GM12873 (cell line): Measurements from ENCODE around the gene ATP1B3.
A peak's percentile ranks its signal among the peaks of the same experiment; 100 is the strongest.

Experiments
- TF ChIP-seq, protein P1 (sequence below): IDR thresholded peaks from 2 replicates; pipeline ENCODE4 v1.5.1; 2012; ENCODE audit warnings: low read depth, mild to moderate bottlenecking, moderate library complexity, low read length, control low read depth; ENCODE audit not compliant: insufficient read depth; ENCODE audit errors: missing control alignments

The ATP1B3 gene

DNA sequence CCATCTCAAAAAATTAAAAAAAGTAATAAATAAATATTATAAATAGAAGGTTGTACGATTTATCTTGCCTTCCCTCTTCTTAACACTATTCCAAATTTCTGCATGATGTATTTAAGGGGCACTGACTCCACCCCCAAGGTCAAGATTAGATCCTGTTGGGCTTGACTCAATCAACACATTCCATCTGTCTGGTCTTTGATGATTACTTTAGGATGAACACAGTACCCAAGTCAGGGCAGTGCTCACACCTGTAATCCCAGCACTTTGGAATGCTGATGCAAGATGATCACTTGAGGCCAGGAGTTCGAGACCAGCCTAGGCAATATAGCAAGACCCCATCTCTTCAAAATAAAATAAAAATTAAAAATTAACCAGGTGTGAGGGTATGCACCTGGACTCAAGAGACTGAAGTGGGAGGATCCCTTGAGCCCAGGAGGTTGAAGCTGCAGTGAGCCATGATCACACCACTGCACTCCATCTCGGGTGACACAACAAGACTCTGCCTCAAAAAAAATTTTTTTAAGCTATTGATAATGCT lies 14.1 kb upstream of the ATP1B3 start:
- TF ChIP-seq, protein P1, sequence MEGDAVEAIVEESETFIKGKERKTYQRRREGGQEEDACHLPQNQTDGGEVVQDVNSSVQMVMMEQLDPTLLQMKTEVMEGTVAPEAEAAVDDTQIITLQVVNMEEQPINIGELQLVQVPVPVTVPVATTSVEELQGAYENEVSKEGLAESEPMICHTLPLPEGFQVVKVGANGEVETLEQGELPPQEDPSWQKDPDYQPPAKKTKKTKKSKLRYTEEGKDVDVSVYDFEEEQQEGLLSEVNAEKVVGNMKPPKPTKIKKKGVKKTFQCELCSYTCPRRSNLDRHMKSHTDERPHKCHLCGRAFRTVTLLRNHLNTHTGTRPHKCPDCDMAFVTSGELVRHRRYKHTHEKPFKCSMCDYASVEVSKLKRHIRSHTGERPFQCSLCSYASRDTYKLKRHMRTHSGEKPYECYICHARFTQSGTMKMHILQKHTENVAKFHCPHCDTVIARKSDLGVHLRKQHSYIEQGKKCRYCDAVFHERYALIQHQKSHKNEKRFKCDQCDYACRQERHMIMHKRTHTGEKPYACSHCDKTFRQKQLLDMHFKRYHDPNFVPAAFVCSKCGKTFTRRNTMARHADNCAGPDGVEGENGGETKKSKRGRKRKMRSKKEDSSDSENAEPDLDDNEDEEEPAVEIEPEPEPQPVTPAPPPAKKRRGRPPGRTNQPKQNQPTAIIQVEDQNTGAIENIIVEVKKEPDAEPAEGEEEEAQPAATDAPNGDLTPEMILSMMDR: no peak

DNA sequence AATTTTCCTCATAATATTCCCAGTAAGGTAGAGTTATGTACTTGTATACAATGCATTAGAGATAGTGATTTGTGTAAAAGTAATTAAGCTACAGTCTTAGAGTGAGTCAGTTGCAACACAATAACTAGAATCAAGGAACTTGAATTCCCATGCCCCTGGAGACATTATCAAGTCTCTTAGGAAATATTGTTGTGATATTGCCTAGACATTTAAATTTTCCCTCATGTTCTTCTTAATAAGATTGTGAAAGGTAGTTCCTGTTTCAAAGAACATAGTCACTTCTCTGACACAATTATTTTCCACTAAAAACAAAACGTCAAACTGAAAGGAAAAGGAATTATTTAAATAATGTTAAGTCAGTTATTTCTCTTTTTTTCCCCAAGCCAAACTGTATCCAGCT lies 13.0 kb upstream of the ATP1B3 start:
- TF ChIP-seq, protein P1: no peak

DNA sequence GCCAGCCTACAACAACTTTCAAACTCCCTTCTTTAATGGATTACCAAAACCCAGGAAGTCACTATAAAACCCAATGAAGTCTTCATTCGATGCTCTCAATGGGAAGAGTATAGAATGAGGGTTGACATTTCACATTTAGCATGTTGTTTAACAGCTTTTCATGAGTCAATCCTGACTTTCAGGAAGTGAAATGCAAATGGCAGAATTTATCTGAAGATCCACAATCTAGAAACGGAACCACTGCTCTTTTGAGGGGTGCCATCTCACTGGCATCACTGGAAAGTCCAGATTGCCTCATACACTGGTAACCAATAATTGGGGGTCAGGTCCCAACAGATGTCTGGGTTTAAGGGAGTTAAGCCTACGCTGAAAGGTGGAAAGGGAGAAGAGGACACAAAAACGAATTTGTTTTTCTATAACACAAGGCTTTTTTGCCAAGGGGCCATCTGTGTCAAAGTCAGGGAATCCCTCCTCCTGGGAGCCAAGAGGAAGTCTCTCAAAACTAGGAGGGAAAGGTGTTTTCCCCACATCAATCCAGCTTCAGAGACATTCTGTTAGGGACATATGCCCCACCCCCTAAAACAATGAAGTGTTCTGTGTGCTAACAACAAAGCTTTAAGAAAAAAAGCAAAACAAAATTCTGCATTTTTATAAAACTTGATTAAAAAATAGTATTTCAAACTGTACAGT lies 12.0 kb upstream of the ATP1B3 start:
- TF ChIP-seq, protein P1: no peak

DNA sequence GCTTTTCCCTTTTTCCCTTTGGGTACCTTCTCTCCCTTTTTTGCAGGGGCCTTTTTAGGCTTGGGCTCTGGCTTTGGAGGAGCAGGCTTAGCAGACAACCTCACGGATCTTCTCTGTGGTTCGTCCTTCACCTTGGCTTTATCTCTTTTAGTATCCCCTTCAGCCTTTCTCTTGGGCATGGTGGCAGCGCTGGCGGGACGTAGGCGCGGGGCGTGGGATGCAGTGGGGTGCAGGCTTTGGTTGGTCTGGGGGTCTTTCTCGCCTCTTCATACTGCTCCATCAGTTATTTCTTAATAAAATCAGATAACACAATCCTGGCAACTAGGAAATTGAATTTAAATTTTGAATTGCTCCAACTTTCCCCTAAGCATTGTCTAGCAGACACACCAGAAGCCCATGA lies 11.3 kb upstream of the ATP1B3 start:
- TF ChIP-seq, protein P1: no peak

DNA sequence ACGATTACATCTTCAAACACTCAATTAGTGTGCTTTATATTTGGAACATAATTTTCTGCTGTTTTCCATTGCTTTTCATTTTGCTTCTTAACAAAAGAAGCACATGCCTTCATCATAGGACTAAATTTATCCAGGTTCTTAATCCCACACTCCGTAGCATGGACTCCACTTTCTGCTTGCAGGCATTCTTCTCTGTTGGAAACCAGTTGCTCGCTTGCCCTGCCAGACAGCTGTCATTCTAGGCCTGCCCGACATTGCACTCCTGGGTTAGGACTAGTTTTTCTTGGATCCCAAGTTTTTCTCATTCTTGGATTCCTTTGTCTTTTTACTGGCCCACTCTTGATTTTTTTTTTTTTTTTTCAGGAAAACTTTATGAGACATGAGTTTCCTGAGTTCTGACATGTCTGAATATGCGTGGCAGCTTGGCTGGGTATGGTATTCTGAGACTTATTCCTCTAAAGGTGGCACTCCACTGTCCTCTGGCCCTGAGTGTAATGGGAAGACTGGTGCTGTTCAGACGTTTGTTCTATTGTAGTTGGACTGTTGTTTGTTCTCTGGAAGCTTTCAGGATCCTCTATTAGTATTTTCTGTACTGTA lies 6.3 kb upstream of the ATP1B3 start:
- TF ChIP-seq, protein P1: no peak

DNA sequence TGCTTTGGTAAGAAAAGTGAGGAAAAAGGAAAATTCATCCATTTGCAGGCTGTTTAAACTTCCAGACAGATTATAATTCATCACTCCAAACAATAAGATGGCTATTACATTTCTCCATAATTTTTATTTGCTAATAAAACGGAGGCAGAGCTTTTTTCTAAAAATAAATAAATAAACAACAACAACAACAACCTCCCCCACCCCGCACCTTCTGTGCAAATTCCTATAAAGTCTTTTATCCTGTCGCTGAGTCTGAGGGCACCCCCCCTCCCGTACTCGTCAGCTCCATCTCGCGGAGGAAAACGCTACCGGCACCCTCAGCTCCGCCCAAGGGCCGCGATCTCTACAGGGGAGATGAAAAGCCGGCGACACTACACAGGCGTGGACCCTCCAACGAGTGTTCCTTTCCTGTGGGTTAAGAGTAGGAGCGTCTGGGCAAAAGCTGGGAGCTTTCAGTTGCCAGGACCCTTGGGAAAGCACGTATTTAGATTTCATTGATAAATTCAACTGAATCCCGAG lies 1.0 kb upstream of the ATP1B3 start:
- TF ChIP-seq, protein P1: peak; percentile 76

DNA sequence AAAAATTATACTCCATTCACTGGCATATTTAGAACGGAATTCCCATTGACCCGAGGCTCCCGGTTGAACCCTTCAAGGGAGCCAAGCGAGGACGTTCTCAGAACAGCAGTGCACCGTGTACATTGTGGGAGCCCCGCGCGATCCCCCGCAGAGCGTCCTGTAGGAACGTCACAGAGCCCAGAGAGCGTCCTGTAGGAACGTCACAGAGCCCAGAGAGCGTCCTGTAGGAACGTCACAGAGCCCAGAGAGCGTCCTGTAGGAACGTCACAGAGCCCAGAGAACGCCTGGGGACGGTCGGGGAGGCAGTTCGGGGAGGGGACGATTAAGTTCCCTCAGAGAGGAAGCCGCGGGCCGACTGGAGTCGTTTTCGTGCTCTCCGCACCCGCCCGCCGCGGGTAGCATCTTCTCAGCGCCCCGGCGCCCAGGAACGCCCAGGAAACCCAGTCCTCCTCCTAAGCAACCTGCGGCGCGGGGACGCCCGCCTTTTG lies 506 bp upstream of the ATP1B3 start:
- TF ChIP-seq, protein P1: no peak
